Cardiac fibroblast (primary cell): Measurements from ENCODE around the gene C1orf21.

Experiments used
- DNase-seq, 2 donors: peaks; one replicate each; pipeline versions ENCODE4 v3.0.0 to v3.0.0-alpha.2; 2010; ENCODE audit warnings: low read depth in 2 of 2
- H3K4me3 ChIP-seq, 2 donors: replicated peaks in 1 of 2; 1 replicate in 1 of 2; 2 replicates in 1 of 2; pipeline ENCODE4 v1.5.1; 2011; ENCODE audit warnings: low read depth in 2 of 2, low read length in 2 of 2, mild to moderate bottlenecking in 2 of 2, moderate library complexity in 1 of 2
- TF ChIP-seq, protein P1 (sequence below): IDR thresholded peaks from one replicate; pipeline ENCODE4 v1.5.1; 2011; ENCODE audit warnings: low read depth, mild to moderate bottlenecking, low read length, inconsistent platforms

C1orf21 gene

DNA sequence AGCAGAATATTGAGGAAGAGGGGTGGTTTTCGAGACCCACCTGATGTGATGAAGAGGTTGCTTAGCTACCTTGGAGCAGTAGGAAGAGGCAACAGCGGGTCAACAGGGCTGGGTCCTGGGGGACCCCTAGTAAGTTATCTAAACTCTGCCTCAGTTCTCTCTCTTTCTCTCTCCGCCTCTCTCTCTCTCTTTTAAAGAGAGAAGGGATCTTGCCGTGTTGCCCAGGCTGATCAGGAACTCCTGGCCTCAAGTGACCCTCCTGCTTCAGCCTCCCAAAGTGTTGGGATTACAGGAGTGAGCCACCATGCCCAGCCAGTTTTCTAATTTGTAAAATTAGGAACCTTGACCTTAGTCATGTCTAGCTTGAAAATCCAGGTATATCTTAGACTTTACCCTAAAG lies 77.9 kb downstream of the C1orf21 start:
- no peak for DNase-seq
- TF ChIP-seq, protein P1, sequence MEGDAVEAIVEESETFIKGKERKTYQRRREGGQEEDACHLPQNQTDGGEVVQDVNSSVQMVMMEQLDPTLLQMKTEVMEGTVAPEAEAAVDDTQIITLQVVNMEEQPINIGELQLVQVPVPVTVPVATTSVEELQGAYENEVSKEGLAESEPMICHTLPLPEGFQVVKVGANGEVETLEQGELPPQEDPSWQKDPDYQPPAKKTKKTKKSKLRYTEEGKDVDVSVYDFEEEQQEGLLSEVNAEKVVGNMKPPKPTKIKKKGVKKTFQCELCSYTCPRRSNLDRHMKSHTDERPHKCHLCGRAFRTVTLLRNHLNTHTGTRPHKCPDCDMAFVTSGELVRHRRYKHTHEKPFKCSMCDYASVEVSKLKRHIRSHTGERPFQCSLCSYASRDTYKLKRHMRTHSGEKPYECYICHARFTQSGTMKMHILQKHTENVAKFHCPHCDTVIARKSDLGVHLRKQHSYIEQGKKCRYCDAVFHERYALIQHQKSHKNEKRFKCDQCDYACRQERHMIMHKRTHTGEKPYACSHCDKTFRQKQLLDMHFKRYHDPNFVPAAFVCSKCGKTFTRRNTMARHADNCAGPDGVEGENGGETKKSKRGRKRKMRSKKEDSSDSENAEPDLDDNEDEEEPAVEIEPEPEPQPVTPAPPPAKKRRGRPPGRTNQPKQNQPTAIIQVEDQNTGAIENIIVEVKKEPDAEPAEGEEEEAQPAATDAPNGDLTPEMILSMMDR: no peak
- no peak overlapping the region for H3K4me3 ChIP-seq

DNA sequence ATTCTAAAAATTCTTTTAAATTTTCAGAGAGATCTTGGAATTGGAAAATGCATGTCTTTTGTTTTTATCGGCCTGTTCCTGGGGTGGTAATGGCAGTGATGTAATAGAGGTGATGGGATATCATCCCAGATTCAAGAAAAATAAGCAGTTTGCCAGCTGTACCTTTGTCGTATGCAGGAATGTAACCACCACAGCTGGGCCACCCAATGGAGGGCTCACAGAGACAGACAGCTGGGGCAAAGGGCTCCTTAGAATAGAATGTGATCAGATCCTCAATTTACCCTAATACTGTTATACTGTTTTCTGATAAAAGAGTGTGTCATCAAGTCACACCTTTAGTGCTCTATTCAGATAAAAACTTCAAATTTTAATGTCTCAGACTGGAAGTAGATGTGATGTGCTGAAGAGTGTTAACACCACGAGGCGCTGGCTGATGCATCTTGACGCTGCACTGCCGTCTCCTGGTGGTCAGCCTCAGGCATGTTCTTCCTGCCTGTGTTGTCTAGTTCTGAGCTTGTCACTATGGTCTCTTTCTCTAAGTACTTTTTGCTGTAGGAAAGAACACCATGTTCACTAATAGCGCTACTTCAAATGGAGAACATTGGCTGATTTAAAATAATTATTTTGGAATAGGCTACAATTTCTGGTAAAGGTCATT lies 78.8 kb downstream of the C1orf21 start:
- TF ChIP-seq, protein P1: no peak
- H3K4me3 ChIP-seq: no peak overlapping the region
- DNase-seq: peak in 1 of 2 donors; percentile 20

- no peak overlapping the region for H3K4me3 ChIP-seq
- no peak for DNase-seq
- TF ChIP-seq, protein P1: no peak
These were observed 80.5 kb downstream of the C1orf21 start for GRCh38 chr1:184467295-184467694.

- H3K4me3 ChIP-seq: no peak overlapping the region
- TF ChIP-seq, protein P1: no peak
- no peak for DNase-seq
These were observed 82.6 kb downstream of the C1orf21 start for GRCh38 chr1:184469396-184469795.

DNA sequence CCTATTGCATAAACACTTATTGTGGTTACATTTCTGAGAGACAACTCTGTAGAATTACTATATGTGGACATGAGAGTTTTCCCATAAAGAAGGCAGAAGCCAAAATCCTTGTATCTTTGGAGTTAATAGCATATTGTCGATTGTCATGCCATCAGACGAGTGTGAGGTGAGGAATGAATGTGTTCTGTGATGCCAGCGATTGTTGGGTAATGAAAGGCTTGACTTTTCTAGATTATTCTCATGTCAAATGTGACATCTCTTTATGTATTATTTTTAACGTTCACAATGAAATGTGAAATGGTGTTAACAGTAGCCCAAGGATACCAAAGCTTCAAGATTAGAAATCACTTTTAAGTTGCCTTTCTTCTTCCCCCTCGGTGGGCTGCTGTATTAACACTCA lies 84.9 kb downstream of the C1orf21 start:
- no peak overlapping the region for H3K4me3 ChIP-seq
- no peak for DNase-seq
- TF ChIP-seq, protein P1: no peak

DNA sequence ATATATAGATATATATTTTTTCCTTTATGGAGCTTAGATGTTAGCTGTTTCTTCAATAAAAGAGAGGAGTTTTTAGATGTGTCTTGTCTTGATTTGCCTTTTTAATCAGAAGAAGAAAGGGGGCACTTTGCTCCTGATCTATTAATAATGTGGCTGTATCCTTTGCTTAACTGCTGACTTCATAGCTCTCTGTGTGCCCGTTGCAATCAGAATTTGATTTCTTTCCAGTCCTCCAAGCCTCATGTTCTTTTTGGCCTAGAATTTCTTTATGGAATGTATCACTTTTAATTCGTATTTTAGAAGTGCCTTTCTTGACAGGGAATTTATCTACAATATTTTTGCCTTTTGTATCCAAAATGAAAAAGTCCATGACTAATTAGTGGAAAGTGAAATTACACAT lies 85.3 kb downstream of the C1orf21 start:
- H3K4me3 ChIP-seq: no peak overlapping the region
- TF ChIP-seq, protein P1: no peak

More for the DNA sequence above, 85.3 kb downstream of the C1orf21 start:
- DNase-seq: no peak
